SJCRH30 (cell line): ENCODE data around the gene MYMX. TPM values are rescaled to one million over a fixed set of nuclear protein-coding genes. Genes with fewer than 3 reads are reported as not detected.
"Not testable (repeated sequence)": the region's sequence is repeated elsewhere in the genome, so short reads cannot be mapped to it uniquely, and the experiment has no call there.

Experiments used
- DNase-seq, 2 experiments: peaks; one replicate each; pipeline ENCODE4 v3.0.0-alpha.2; 2015 to 2020
- H3K27ac ChIP-seq: fragments of 250-450 bp; sonication (Bioruptor Pico); 2 replicates; pipeline ENCODE4 v1.5.1; 2020; ENCODE audit warnings: mild to moderate bottlenecking, moderate library complexity
- H3K27me3 ChIP-seq: fragments of 250-450 bp; sonication (Bioruptor Pico); 2 replicates; pipeline ENCODE4 v1.5.1; 2020; ENCODE audit warnings: mild to moderate bottlenecking, moderate library complexity
- H3K36me3 ChIP-seq: fragments of 250-450 bp; sonication (Bioruptor Pico); 2 replicates; pipeline ENCODE4 v1.5.1; 2020; ENCODE audit warnings: mild to moderate bottlenecking, moderate library complexity
- H3K4me1 ChIP-seq: fragments of 250-450 bp; sonication (Bioruptor Pico); 2 replicates; pipeline ENCODE4 v1.5.1; 2020; ENCODE audit warnings: mild to moderate bottlenecking, moderate library complexity
- H3K4me3 ChIP-seq: fragments of 250-450 bp; sonication (Bioruptor Pico); 2 replicates; pipeline ENCODE4 v1.5.1; 2020; ENCODE audit warnings: mild to moderate bottlenecking, moderate library complexity
- H3K9me3 ChIP-seq: fragments of 250-450 bp; sonication (Bioruptor Pico); replicated peaks from 2 replicates; pipeline ENCODE4 v1.5.1; 2020; ENCODE audit warnings: mild to moderate bottlenecking, moderate library complexity
- total RNA-seq: library from RNA; depleted of rRNA; stranded (reverse); fragments of >200 nt; shearing (Covaris generic); gene quantifications from 2 replicates; pipeline ENCODE4 v1.2.3, GENCODE V29; 2014

Gene MYMX
- total RNA-seq, 1 experiment from 2014 or later: 106 TPM

DNA sequence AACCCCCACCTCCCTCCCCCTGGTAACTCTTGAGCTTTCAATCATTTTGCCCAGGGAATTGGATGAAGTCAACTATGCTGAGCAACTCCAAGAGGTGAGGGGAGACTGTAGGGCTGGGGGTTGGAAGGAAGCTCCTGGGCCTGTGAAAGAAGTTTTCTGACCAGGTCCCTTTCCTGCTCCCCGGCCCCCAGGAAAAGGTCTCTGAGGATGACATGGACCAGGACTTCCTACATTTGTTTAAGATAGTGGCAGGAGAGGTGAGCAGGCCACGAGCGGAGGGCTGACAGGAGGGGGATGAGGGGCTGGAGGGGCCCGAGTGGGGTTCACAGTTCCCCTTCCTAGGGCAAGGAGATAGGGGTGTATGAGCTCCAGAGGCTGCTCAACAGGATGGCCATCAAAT lies 36.3 kb upstream of the MYMX start:
- Histone ChIP-seq H3K9me3 (no peaks in the 10 kb centered on the region), H3K27ac (no peak overlapping the region), H3K27me3 (no peaks in the 10 kb centered on the region), H3K36me3 (no peaks in the 10 kb centered on the region), H3K4me3 (no peak overlapping the region), H3K4me1 (peaks cover 2% of the 10 kb centered on the region; the same call in 1 of the 2 replicates)
- DNase-seq: no peak

DNA sequence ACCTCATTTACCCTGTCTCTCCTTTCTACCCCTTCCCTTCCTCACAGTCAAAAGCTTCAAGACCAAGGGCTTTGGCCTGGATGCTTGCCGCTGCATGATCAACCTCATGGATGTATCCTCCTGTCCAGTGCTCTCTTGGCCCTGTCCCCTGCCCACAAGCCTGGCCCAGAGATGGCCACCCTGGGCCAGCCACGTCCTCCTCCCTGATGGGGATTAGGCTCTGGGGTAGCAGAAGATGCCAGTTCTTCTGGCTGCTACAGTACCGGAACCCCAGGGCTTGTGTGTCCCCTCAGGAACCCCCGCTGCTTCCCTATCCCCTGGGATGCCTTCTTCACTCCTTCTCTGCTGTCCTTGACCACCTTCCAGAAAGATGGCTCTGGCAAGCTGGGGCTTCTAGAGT lies 35.8 kb upstream of the MYMX start:
- H3K4me1 ChIP-seq: peaks cover 2% of the 10 kb centered on the region; the same call in 1 of the 2 replicates

DNA sequence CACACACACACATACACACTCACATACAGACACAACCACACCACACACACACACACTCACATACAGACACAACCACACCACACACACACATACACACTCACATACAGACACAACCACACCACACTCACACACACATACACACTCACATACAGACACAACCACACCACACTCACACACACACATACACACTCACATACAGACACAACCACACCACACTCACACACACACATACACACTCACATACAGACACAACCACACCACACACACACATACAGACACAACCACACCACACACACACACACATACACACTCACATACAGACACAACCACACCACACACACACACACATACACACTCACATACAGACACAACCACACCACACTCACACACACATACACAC lies 34.9 kb upstream of the MYMX start:
- H3K4me3 ChIP-seq, H3K9me3 ChIP-seq, DNase-seq: not testable (repeated sequence)

More for the DNA sequence above, 35.8 kb upstream of the MYMX start:
- DNase-seq: no peak
- no peaks in the 10 kb centered on the region for H3K9me3 ChIP-seq
- H3K27ac ChIP-seq: no peak overlapping the region
- H3K36me3 ChIP-seq: no peaks in the 10 kb centered on the region
- H3K27me3 ChIP-seq: no peaks in the 10 kb centered on the region
- no peak overlapping the region for H3K4me3 ChIP-seq

DNA sequence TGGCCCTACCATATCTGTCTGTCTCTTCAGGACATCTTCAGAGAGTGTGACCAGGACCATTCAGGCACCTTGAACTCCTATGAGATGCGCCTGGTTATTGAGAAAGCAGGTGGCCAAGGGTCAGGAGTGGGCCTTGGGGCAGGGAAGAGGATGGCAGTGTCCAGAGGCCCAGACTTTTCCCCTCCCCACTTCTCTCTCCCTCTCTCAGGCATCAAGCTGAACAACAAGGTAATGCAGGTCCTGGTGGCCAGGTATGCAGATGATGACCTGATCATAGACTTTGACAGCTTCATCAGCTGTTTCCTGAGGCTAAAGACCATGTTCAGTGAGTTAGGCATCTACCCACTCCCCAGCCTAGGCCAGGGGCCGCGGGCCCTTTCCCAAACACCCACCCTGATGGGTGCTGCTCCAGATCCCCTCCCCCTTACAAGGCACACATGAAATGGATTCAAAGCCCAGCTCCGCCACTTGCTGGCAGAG lies 33.8 kb upstream of the MYMX start:
- no peaks in the 10 kb centered on the region for H3K9me3 ChIP-seq
- H3K27ac ChIP-seq: no peak overlapping the region
- DNase-seq: no peak
- H3K4me3 ChIP-seq: no peak overlapping the region
- H3K4me1 ChIP-seq: no peaks in the 10 kb centered on the region; the same call in 1 of the 2 replicates
- no peaks in the 10 kb centered on the region for H3K36me3 ChIP-seq
- H3K27me3 ChIP-seq: no peaks in the 10 kb centered on the region

More for the DNA sequence above, 34.9 kb upstream of the MYMX start:
- H3K36me3 ChIP-seq, H3K27ac ChIP-seq, H3K4me1 ChIP-seq, H3K27me3 ChIP-seq: not testable (repeated sequence)

DNA sequence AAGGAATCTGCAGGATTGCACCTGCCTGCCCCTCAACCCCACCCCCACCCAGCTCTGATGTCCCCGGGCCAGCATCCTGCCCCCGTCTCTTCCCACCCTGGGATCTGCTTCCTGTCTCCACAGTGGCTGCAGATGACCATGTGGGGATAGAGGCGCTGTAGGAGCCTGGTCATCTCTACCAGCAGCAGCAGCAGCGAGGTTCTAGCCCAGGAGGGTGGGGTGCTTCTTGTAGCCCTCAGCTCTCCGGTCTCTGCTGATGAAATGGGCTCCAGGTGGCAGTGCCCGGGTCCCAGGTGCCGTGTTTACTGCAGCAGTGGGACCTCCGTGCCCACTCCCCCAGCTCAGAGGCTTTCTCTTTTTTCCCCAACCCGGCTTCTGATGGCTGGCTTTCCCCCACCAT lies 32.9 kb upstream of the MYMX start:
- Histone ChIP-seq H3K4me3 (no peak overlapping the region), H3K9me3 (no peaks in the 10 kb centered on the region), H3K27me3 (no peaks in the 10 kb centered on the region), H3K27ac (no peak overlapping the region), H3K4me1 (no peaks in the 10 kb centered on the region; the same call in 1 of the 2 replicates), H3K36me3 (no peaks in the 10 kb centered on the region)
- no peak for DNase-seq

DNA sequence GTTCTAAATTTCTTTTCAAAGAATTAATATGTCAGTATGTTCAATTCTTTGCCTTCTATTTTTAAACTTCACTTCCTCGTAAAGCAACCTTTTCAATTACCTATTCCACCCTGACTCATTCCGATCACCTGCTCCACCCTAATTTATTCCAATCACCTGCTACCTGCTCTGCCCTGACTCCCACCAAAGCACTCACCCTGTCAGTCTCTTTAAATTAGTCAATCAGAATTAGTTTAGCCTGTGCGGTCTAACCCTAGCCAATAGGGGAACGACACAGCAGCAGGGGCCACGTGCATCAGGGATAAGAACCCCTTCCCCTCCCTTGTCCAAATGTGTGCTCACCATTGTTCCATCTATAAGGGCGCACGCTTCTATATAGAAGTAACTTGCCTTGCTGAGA lies 31.4 kb upstream of the MYMX start:
- not testable (repeated sequence) for H3K9me3 ChIP-seq, H3K27me3 ChIP-seq, H3K27ac ChIP-seq, H3K4me1 ChIP-seq, DNase-seq, H3K4me3 ChIP-seq, H3K36me3 ChIP-seq

DNA sequence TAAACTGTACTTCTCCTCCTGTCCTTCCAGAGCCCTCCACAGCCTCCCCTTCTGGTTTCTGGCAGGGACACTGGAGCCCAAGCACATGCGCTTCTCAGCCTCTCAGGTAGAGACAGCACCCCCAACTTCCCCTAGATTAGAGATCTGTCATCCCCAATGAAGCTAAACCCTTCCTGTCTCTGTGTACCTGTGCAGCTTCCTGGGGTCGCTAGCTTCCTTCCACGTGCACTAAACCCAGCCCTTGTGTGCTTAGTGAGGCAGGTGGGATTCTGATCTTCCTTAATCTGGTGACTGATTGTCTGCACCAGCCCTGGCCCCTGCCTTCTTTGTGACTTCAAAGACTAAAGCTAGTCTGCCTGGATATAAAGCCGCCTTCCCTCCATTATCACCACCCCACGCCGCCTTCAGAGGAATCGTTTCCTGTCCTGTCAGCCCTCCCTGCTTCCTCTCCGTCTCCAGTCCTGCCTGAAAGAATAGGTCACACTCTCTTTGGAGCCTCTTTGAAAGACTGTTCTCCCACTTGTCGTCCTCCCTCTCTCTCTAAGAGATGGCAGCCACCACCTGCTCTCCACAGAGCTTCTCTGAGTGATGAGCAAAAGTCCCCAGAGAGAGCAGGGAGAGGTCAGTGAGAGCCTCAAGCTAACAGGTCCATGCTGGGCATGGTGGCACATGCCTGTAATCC lies 30.6 kb upstream of the MYMX start:
- peak in 1 of 2 experiments; percentile 38 for DNase-seq
- Histone ChIP-seq H3K4me3 (no peak overlapping the region), H3K36me3 (no peaks in the 10 kb centered on the region), H3K27ac (no peak overlapping the region), H3K9me3 (no peaks in the 10 kb centered on the region), H3K27me3 (no peaks in the 10 kb centered on the region), H3K4me1 (peaks cover 6% of the 10 kb centered on the region; the same call in 1 of the 2 replicates)

DNA sequence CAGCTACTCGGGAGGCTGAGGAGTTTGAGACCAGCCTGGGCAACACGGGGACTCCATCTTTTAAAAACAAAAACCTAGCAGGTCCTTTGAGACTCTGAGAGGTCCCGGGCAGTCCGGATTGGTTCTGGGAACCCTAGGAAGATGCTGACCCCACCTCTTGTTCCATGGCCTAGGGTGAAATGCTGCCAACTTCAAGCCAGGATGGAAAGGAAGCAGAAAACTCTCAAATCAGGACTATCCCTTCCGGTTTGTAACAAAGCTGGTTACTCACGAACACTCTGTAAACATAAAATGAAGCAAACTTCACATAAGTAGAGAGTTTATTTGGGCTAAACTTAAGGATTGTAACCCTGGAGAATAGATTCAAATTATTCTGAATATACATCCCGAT lies 30.1 kb upstream of the MYMX start:
- DNase-seq: no peak
- no peaks in the 10 kb centered on the region for H3K36me3 ChIP-seq
- no peaks in the 10 kb centered on the region for H3K27me3 ChIP-seq
- no peaks in the 10 kb centered on the region for H3K9me3 ChIP-seq
- peaks cover 6% of the 10 kb centered on the region; the same call in 1 of the 2 replicates for H3K4me1 ChIP-seq
- no peak overlapping the region for H3K4me3 ChIP-seq
- no peak overlapping the region for H3K27ac ChIP-seq

DNA sequence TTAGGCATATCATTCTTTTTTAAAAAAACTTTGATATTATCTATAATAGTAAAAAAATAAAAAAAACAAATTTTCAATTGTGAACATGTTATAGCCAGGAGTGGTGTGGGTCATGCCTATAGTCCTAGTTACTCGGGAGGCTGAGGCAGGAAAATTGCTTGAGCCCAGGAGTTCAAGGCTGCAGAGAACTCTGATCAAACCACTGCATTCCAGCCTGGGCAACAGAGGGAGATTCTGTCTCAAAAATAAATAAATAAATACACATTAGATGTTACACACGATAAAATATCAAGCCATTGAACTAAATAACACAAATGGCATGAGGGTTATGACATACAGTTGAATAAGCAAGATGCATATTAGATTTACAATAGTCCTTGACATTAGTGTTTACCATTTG lies 27.9 kb upstream of the MYMX start:
- Histone ChIP-seq H3K27ac (no peak overlapping the region), H3K36me3 (no peaks in the 10 kb centered on the region)

DNA sequence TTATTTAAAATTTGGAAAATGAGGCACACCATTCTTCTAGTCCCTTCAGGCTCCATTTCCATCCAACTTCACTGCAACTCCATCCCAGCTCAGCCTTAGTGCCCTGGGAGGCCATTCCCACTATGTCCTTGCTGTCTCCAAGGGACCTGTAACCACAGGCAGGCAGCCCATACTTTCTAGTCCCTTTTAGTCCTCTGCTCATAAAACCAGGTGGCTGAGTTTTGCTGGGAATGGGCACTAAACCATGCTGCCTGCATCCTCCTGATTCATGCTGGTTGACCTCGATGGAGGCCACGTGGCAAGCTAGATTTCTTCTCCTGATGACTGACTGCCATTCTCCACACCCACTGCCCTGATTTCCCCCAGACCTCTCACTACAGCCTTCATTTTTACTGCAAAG lies 27.5 kb upstream of the MYMX start:
- H3K27ac ChIP-seq: no peak overlapping the region
- DNase-seq: no peak
- H3K9me3 ChIP-seq: no peaks in the 10 kb centered on the region
- H3K27me3 ChIP-seq: no peaks in the 10 kb centered on the region
- H3K4me3 ChIP-seq: no peak overlapping the region
- H3K4me1 ChIP-seq: peaks cover 9% of the 10 kb centered on the region; the same call in 1 of the 2 replicates
- H3K36me3 ChIP-seq: no peaks in the 10 kb centered on the region

More for the DNA sequence above, 27.9 kb upstream of the MYMX start:
- no peak for DNase-seq
- no peaks in the 10 kb centered on the region for H3K9me3 ChIP-seq
- H3K27me3 ChIP-seq: no peaks in the 10 kb centered on the region
- no peak overlapping the region for H3K4me3 ChIP-seq
- peaks cover 9% of the 10 kb centered on the region; the same call in 1 of the 2 replicates for H3K4me1 ChIP-seq

DNA sequence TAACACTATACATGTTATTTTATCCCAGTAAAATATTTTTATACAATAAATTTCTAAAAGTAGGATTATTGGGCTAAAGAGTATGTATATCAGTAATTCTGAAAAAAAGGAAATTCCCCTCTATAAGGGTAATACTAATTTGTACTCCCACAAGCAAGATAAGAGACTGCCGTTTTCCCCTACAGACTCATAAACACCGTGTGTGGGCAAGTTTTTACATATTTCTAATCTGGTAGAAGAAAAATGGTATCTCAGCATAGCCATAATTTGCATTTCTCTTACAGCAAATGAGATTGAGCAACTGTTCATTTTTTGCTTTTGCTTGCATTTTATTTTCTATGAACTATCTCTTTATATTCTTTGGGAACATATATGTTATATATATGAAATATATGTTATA lies 26.0 kb upstream of the MYMX start:
- no peaks in the 10 kb centered on the region for H3K27me3 ChIP-seq
- no peak overlapping the region for H3K4me3 ChIP-seq
- peaks cover 9% of the 10 kb centered on the region; the same call in 1 of the 2 replicates for H3K4me1 ChIP-seq
- no peak for DNase-seq
- H3K36me3 ChIP-seq: no peaks in the 10 kb centered on the region
- H3K9me3 ChIP-seq: no peaks in the 10 kb centered on the region
- H3K27ac ChIP-seq: no peak overlapping the region

DNA sequence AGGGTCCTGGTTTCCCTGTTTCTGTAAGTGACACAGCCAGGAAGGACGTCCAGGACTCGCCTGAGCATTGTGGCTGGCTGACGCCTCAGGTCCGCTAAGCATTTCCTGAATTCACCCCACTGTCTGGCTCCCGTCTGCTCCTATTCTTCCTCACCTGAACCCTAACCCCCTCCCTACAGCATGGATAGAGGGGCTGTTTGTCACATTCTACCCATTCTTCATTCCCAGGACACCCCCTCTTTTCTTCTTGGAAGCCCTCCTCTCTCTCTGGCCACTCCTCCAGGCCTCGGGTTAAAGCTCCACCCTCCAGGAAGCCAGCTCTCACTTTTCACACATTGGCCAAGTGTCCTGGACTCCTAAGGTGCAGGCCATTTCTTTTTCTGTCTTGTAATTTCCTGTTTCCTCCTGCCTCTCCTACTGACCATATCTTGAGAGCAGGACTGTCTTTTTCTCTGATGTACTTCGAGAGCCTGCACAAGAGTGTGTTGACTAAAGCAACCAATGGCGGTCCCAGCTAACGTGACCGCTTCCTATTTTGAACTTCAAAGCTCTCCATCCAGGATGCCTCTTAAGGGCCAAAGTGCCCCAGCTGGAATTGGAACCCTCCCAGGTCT lies 24.2 kb upstream of the MYMX start:
- H3K9me3 ChIP-seq: no peaks in the 10 kb centered on the region
- H3K4me3 ChIP-seq: no peak overlapping the region
- no peak overlapping the region for H3K27ac ChIP-seq
- peaks cover 9% of the 10 kb centered on the region; the same call in 1 of the 2 replicates for H3K4me1 ChIP-seq
- no peaks in the 10 kb centered on the region for H3K27me3 ChIP-seq
- no peaks in the 10 kb centered on the region for H3K36me3 ChIP-seq
- DNase-seq: peak in 1 of 2 experiments; percentile 33

DNA sequence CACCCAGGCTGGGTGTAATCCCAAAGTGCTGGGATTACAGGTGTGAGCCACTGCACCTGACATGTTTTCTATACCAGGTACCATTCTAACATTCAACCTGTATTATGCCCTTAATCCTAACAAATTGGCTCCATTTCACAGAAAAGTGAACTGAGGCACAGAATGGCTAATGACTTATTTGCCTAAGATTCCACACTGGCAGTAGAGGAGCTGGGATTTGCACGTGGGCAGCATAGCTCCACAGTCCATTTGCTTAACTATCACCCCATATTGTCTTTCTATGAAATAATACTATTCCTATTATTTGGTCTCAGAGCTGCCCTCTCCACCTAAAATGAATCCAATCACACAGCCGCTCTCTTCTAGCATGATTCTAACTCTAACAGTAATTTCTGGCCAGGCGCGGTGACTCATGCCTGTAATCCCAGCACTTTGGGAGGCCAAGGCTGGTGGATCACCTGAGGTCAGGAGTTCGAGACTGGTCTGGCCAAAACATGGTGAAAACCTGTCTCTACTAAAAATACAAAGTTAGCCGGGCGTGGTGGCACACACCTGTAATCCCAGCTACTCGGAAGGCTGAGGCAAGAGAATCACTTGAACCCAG lies 23.3 kb upstream of the MYMX start:
- Histone ChIP-seq H3K9me3 (no peaks in the 10 kb centered on the region), H3K27me3 (no peaks in the 10 kb centered on the region), H3K36me3 (no peaks in the 10 kb centered on the region), H3K4me3 (no peak overlapping the region), H3K4me1 (peaks cover 9% of the 10 kb centered on the region; the same call in 1 of the 2 replicates), H3K27ac (no peak overlapping the region)
- no peak for DNase-seq

DNA sequence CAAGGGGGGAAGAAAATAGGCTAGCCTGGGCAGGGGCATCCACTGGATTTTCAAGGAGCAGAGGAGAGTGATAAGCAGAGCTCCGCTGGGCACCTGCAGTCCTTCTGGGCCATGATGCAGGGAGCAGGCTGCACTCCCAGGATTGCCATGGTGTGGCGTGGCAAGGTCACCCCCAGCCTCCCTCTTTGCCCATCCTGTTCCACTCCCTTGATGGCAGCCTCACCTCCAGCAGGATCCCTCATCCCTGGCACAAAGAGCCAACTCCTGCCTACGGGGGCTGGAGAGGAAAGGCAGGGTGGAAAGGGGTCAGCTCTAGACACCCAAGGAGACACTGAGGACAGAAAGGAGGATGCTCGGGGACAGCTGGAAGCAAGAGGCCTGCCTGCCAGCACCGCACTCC lies 22.4 kb upstream of the MYMX start:
- H3K4me3 ChIP-seq: no peak overlapping the region
- H3K4me1 ChIP-seq: peaks cover 14% of the 10 kb centered on the region
- no peaks in the 10 kb centered on the region for H3K36me3 ChIP-seq
- H3K27ac ChIP-seq: no peak overlapping the region
- no peaks in the 10 kb centered on the region for H3K27me3 ChIP-seq
- no peak for DNase-seq
- no peaks in the 10 kb centered on the region for H3K9me3 ChIP-seq

DNA sequence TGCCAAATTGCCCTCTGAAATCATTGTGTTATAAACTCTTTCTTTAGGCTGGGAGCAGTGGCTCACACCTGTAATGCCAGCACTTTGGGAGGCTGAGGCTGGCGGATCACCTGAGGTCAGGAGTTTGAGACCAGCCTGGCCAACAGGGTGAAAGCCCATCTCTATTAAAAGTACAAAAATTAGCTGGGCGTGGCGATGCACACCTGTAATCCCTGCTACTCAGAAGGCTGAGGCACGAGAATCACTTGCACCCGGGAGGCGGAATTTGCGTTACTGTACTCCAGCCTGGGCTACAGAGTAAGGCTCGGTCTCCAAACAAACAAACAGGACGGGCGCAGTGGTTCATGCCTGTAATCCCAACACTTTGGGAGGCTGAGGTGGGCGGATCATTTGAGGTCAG lies 20.4 kb upstream of the MYMX start:
- not testable (repeated sequence) for H3K36me3 ChIP-seq, DNase-seq, H3K9me3 ChIP-seq, H3K4me3 ChIP-seq, H3K27me3 ChIP-seq, H3K27ac ChIP-seq
- peaks cover 27% of the 10 kb centered on the region for H3K4me1 ChIP-seq
